SW480 (cell line): Measurements from ENCODE around the gene CDKL2.
A peak's percentile ranks its signal among the peaks of the same experiment; 100 is the strongest.

Experiments used
- DNase-seq: peaks from one replicate; pipeline ENCODE4 v3.0.0-alpha.2; 2016; ENCODE audit warnings: low spot score

The CDKL2 gene

GRCh38 chr4:75639124-75639695, 8.9 kb upstream of the CDKL2 start:
- no peak for DNase-seq

GRCh38 chr4:75637827-75638226, 7.5 kb upstream of the CDKL2 start:
- no peak for DNase-seq

GRCh38 chr4:75637176-75637575, 6.8 kb upstream of the CDKL2 start:
- DNase-seq: no peak

DNA sequence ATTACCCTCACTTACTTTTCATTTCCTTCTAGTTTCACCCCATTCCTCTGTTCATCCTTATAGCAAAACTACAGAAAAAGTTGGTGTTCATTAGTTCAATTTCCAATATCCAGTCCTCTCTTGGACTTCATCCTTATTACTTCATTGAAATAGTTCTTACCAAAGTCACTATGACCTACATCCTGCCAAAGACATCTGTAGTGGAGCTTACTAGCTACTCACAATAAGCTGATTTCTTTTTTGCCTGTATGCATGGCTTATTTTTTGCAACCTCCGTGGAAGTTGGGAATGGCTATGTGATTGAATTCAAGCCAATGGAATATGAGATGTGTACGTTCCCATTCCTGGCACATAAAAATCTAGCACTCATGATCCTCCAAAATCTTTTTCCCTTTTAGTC, 4.6 kb upstream of the CDKL2 start:
- DNase-seq: no peak

GRCh38 chr4:75634281-75634680, 4.0 kb upstream of the CDKL2 start:
- no peak for DNase-seq

GRCh38 chr4:75633846-75634245, 3.5 kb upstream of the CDKL2 start:
- peak; percentile 8 for DNase-seq

- no peak for DNase-seq
Measured at GRCh38 chr4:75630937-75631329, 605 bp upstream of the CDKL2 start.

- DNase-seq: no peak
Measured at GRCh38 chr4:75629239-75629638, 1.1 kb downstream of the CDKL2 start.

GRCh38 chr4:75623026-75623425, 7.3 kb downstream of the CDKL2 start:
- DNase-seq: no peak

DNA sequence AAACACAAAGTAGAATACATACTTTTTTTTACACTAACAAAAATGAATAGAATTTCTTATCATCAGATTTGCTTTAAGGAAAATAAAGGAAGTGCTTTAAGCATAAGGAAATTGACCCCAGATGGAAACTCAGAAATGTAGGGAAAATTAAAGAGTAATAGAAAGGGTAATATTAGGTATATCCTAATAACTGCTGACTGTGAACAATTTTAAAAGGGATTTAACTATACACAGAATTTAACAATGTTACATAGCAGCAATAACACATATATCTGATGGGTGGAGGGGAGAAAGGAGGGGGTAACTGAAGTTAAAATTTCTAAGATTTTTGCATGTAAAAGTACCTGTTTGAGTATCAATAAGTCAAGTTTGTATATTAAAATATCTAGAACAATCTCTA, 8.6 kb downstream of the CDKL2 start:
- no peak for DNase-seq

DNA sequence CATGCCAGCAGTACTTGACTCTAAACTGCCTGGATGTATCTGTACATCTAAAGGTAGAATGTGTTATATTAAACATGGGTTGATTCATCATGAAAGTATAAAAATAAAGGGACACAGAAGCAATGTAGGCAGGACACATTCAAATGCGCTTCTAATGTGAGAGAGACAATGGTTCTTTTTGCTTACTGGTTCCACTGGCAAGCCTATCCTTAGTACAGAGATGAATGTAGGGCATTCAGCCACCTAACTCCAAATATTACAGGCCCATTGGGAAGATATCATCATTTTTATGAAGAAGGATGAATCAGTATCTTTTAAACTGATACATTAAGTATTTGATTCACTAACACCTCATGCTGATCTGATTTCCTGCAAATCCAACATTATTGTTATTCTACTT, 18.0 kb downstream of the CDKL2 start:
- no peak for DNase-seq

GRCh38 chr4:75605928-75606327, 24.4 kb downstream of the CDKL2 start:
- no peak for DNase-seq

GRCh38 chr4:75599647-75600046, 30.7 kb downstream of the CDKL2 start:
- DNase-seq: no peak

DNA sequence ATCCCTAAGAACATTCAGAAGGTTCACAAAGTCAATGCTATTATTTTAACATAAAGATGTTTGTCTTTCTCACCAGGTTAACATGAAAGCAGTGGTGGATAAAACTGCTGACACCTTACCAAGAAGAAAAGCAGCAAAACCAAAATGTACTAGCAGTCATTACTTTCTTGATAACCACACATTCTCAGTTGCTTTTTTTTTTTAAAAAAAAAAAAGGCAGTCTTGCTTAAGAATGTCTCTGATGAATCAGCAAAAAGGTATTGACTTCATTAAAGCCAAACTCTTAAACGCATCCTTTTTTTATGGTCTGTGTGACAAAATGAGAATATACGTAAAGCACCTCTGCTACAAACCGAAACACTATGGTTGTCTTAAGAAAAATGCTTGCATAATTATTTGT, 31.9 kb downstream of the CDKL2 start:
- DNase-seq: no peak

DNA sequence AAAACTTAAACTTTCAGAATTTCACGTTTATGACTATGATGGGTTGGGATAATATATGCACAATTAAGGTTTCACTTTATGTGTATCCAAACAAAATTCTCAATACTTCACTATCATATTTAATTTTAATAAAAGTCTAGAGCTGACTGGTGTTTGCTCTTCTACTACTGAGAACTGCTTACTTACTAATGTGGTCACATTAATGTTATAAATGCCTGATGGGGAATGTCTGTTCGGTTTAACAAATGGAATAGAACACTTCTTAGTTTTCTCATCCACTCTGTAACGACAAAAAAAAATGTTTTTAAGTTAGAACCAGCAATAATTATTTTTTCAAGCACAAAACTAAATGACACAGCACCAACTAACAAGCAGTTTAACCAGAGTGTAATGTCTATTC, 34.3 kb downstream of the CDKL2 start:
- DNase-seq: no peak

GRCh38 chr4:75593393-75593792, 36.9 kb downstream of the CDKL2 start:
- no peak for DNase-seq

- no peak for DNase-seq
Measured at GRCh38 chr4:75584067-75584466, 46.3 kb downstream of the CDKL2 start.

- no peak for DNase-seq
Measured at GRCh38 chr4:75567725-75568124, 62.6 kb downstream of the CDKL2 start.

DNA sequence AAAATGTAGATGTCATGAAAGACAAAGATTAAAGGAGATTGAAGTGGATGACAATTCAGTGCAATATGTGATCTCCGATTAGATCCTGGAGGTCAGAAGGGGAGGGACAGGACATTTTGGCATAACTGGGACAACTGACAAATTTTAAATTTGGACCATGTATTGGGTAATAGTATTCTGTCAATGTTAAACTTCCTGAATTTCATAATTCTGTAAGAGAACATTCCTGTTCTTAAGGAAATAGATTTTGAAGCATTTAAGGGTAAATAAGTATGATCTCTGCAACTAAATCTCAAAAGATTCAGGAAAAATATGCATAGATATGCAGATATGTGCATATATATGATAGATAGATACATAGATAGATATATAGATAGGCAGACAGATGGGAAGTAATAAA, 63.4 kb downstream of the CDKL2 start:
- no peak for DNase-seq

GRCh38 chr4:75565481-75565880, 64.8 kb downstream of the CDKL2 start:
- DNase-seq: no peak

DNA sequence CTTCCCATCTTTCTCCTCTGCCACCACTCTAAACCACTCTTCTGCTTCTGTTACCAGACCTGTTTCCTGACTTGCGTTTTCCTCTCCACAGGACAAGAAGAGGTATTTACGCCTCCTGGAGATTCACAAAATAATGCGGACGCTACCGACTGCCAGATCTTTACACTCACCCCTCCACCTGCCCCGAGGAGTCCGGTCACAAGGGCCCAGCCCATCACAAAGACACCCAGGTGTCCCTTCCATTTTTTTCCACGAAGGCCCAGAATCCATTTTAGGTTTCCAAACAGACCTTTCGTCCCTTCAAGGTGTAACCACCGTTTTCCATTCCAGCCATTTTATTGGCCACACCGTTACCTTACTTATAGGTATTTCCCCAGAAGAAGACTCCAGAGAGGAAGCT, 66.3 kb downstream of the CDKL2 start:
- DNase-seq: no peak

- DNase-seq: no peak
Measured at GRCh38 chr4:75561789-75562188, 68.5 kb downstream of the CDKL2 start.

DNA sequence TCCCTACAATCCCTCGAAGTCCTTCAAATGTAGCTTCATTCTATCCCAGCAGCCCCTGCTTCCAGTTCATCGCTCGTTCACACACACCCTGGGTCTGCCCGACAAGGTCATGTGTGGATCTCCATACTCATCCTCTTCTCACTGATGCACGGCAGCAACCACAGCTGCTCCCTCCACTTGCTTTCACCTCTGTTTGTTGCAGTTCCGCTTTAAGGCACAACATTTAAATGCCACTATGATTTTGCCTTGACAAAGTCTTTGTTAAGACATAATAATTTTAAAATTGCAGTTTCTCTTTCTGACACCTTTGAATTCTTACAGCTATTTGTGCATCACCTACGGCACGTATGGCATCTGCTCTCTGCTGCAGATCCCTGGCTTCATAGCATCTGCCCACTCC, 72.6 kb downstream of the CDKL2 start:
- no peak for DNase-seq

DNA sequence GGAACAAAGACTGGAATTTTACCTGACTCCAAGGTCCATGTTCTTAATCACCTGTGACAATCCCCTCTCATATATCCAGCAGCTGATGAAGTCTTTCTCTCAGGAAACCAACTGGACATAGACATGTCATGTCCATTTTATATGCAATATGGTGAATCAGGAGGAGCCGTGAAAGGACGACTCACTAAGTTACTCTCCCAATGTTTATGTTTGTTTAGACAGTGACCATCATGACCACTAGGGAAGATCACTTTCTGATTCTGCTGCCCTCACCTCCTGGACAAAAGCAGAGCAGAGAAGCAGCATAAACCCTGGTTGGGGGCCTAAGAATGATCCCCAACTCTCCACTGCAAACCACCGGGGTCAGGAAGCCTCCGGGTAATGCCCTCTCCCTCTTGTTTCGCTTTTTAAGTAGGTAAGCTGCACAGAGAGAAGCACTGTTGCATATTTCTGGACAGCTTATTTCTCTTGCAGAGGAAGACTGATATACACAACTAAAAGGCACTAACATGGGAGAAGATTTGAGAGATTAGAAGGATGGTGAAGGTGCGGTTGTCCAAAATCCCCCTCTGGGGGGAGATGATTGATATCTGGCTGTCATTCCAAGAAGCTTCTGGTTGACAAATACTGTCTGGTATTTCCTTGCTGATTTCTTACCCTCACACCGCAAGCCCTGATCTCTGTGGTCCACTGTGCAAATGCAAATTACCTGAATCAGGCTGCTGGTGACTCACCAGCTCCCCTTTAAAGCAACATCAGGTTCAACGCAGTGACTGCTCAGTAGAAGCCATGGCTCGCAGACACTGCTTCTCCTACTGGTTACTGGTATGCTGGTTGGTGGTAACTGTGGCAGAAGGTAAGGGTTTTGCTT, 74.8 kb downstream of the CDKL2 start, which contains the start of gene ODAPH:
ODAPH (plus strand) TSS at position 773 of the 871 bp plus-strand sequence; CDS start at position 790, 17 bp downstream.
- DNase-seq: peak; percentile 68
